Calu3 (cell line): ENCODE measurements around the gene NCK1. TPM values are rescaled to one million over a fixed set of nuclear protein-coding genes. Genes with fewer than 3 reads are reported as not detected.

Experiments used
- BruUV-seq: library from RNA; stranded (reverse); fragments of 400-500 nt; replicated peaks from 2 replicates; lab custom pipeline; 2021; lab: Mats Ljungman, UMichigan
- CTCF ChIA-PET: fragments of 300-600 bp; sonication (Branson Sonifier 250); formaldehyde crosslinking; loops from one replicate; lab custom pipeline; 2022; ENCODE audit warnings: antibody characterized with exemption; lab: Charles Lee
- DNase-seq: peaks from one replicate; pipeline ENCODE4 v3.0.0; 2022
- H3K27ac Mint-ChIP-seq: one replicate; pipeline ENCODE4 v1.8.0; 2022; ENCODE audit warnings: mixed read lengths; ENCODE audit not compliant: unreplicated experiment
- H3K27me3 Mint-ChIP-seq: one replicate; pipeline ENCODE4 v1.8.0; 2022; ENCODE audit warnings: mixed read lengths; ENCODE audit not compliant: unreplicated experiment
- H3K36me3 Mint-ChIP-seq: one replicate; pipeline ENCODE4 v1.8.0; 2022; ENCODE audit warnings: mild to moderate bottlenecking, moderate library complexity, mixed read lengths; ENCODE audit not compliant: insufficient read depth, unreplicated experiment
- H3K4me1 Mint-ChIP-seq: one replicate; pipeline ENCODE4 v1.8.0; 2022; ENCODE audit warnings: mild to moderate bottlenecking, low read depth, mixed read lengths; ENCODE audit not compliant: unreplicated experiment
- H3K4me3 Mint-ChIP-seq: one replicate; pipeline ENCODE4 v1.8.0; 2022; ENCODE audit warnings: mild to moderate bottlenecking, low read depth, moderate library complexity, mixed read lengths; ENCODE audit not compliant: unreplicated experiment
- H3K9me3 Mint-ChIP-seq: one replicate; pipeline ENCODE4 v1.8.0; 2022; ENCODE audit warnings: low read depth, mixed read lengths; ENCODE audit not compliant: unreplicated experiment
- intact Hi-C: fragments of 100-400 bp; cut with micrococcal nuclease; formaldehyde crosslinking; loops from one replicate; pipeline ENCODE4 v1.10.0; 2022; ENCODE audit not compliant: unreplicated experiment
- total RNA-seq: library from RNA; stranded (reverse); gene quantifications from 2 replicates; pipeline ENCODE4 v1.2.3, GENCODE V29; 2022
- TF ChIP-seq, protein P1 (sequence below): fragments of 200-600 bp; IDR thresholded peaks from one replicate; pipeline ENCODE4 v1.8.0; 2022; ENCODE audit warnings: antibody characterized with exemption; ENCODE audit not compliant: unreplicated experiment

The NCK1 gene
- total RNA-seq, 1 experiment from 2014 or later = 108 TPM

DNA sequence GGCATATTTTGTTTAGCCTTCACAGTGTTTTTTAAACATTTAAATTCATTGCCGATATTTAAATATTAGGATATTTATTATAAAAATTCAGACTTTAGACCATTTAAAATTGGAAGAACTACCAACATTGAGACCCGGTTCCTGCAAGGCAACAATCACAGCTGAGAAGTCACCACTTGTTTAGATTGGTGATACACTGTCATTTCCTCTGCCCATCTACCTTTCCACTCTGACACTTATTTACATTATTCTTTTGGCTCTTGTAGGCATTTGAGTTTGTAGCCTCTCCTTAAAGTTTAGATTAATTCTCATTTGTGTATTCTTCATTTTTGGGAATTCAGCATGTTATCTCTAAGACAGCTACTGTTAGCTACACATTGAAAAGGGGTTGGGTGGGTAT is 85.5 kb downstream of the NCK1 start:
- H3K9me3 Mint-ChIP-seq = no peaks in the 10 kb centered on the region
- H3K4me3 Mint-ChIP-seq = no peak overlapping the region
- DNase-seq = no peak
- intact Hi-C loops = loop anchor here (5.0 kb wide), 1 partner anchor 400 kb away; no protein-coding TSS in a partner anchor
- peaks cover 13% of the 10 kb centered on the region for H3K36me3 Mint-ChIP-seq
- peak overlapping the region; percentile 48 for H3K27ac Mint-ChIP-seq
- TF ChIP-seq, protein P1, sequence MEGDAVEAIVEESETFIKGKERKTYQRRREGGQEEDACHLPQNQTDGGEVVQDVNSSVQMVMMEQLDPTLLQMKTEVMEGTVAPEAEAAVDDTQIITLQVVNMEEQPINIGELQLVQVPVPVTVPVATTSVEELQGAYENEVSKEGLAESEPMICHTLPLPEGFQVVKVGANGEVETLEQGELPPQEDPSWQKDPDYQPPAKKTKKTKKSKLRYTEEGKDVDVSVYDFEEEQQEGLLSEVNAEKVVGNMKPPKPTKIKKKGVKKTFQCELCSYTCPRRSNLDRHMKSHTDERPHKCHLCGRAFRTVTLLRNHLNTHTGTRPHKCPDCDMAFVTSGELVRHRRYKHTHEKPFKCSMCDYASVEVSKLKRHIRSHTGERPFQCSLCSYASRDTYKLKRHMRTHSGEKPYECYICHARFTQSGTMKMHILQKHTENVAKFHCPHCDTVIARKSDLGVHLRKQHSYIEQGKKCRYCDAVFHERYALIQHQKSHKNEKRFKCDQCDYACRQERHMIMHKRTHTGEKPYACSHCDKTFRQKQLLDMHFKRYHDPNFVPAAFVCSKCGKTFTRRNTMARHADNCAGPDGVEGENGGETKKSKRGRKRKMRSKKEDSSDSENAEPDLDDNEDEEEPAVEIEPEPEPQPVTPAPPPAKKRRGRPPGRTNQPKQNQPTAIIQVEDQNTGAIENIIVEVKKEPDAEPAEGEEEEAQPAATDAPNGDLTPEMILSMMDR = no peak
- CTCF ChIA-PET = interaction anchor here (0.7 kb wide), 1 partner anchor 1312 kb away, joined by 4 read pairs; no protein-coding TSS in a partner anchor
- BruUV-seq = no TSS peak
- H3K27me3 Mint-ChIP-seq = no peaks in the 10 kb centered on the region
- H3K4me1 Mint-ChIP-seq = peaks cover 37% of the 10 kb centered on the region

DNA sequence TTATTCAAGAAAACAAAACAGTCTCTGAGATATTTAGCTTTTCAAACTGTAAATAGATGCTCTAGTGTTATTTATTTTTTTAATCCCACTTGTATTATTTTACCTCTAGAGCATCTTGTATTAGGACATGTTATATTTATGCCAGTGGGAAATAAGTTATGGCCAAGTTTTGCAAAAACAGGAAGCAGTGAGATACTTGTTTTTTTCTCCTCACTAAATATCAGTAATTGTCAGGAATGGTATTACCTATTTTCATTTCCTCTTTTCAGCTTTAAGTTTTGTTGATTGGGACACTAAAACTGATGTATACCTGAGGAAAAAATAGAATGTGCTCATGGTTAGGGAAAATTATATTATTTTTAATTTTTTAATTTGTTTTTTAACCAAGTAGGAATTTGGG is 87.1 kb downstream of the NCK1 start:
- H3K27ac Mint-ChIP-seq = no peak overlapping the region
- H3K4me3 Mint-ChIP-seq = no peak overlapping the region
- CTCF ChIA-PET = interaction anchor here (0.5 kb wide), 1 partner anchor 1045 kb away, joined by 3 read pairs; no protein-coding TSS in a partner anchor
- BruUV-seq = no TSS peak
- H3K27me3 Mint-ChIP-seq = no peaks in the 10 kb centered on the region
- intact Hi-C loops = loop anchor here (1.0 to 5.0 kb wide), 2 partner anchors 64 to 402 kb away; no protein-coding TSS in a partner anchor
- H3K9me3 Mint-ChIP-seq = no peaks in the 10 kb centered on the region
- TF ChIP-seq, protein P1 = no peak
- peaks cover 13% of the 10 kb centered on the region for H3K36me3 Mint-ChIP-seq
- no peak for DNase-seq
- peaks cover 37% of the 10 kb centered on the region for H3K4me1 Mint-ChIP-seq

DNA sequence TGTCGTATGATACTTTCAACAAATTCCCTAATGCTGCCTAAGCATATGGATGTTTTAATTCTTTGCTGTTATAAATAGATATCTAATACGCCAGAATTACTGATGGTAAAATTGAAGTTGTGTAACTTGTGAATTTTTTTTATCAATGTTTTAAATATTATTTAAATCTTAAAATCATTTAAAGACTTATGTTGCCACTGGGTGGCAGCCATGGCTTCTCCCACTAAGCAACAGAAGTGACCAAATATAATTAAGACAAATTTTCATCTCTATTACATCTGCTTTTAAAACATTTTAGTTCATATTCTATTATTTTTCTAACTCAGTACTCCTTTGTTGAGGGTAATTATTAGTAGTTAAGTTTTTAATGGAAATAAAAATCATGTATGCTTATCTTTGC is 87.7 kb downstream of the NCK1 start:
- H3K27ac Mint-ChIP-seq = no peak overlapping the region
- H3K36me3 Mint-ChIP-seq = peaks cover 13% of the 10 kb centered on the region
- TF ChIP-seq, protein P1 = peak; percentile 27
- H3K4me3 Mint-ChIP-seq = no peak overlapping the region
- CTCF ChIA-PET = interaction anchor here (0.5 to 1.3 kb wide), 2 partner anchors 64 to 87 kb away, joined by 4 to 7 read pairs; no protein-coding TSS in a partner anchor
- H3K4me1 Mint-ChIP-seq = peaks cover 42% of the 10 kb centered on the region
- H3K9me3 Mint-ChIP-seq = no peaks in the 10 kb centered on the region
- BruUV-seq = no TSS peak
- DNase-seq = no peak
- H3K27me3 Mint-ChIP-seq = no peaks in the 10 kb centered on the region
- intact Hi-C loops = loop anchor here (1.0 to 5.0 kb wide), 2 partner anchors 64 to 402 kb away; no protein-coding TSS in a partner anchor

DNA sequence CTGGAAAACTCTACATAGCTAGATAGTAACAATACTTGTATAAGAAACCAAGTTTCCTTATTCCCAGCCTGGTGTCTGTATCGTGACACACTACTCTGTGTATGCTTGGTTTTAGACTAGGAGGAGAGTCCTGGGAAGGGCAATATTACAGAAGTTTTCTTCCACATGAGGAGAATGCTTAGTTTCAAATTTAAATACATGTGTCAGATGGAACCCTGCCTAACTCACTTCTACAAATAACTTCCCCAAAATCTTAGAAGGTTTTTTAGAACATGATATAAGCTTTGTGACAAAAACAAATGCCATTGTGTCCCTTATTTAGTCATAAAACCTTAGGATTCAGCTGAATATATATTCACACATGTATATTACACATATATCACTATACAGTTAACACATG is 88.6 kb downstream of the NCK1 start:
- peaks cover 16% of the 10 kb centered on the region for H3K36me3 Mint-ChIP-seq
- TF ChIP-seq, protein P1 = no peak
- no TSS peak for BruUV-seq

More for the DNA sequence above, 88.6 kb downstream of the NCK1 start:
- no peak overlapping the region for H3K27ac Mint-ChIP-seq
- peaks cover 51% of the 10 kb centered on the region for H3K4me1 Mint-ChIP-seq
- DNase-seq = no peak
- CTCF ChIA-PET = interaction anchor here (1.3 to 1.8 kb wide), 2 partner anchors 63 to 198 kb away, joined by 6 to 7 read pairs; no protein-coding TSS in a partner anchor
- intact Hi-C loops = no loop called here
- no peaks in the 10 kb centered on the region for H3K27me3 Mint-ChIP-seq
- no peak overlapping the region for H3K4me3 Mint-ChIP-seq
- no peaks in the 10 kb centered on the region for H3K9me3 Mint-ChIP-seq
